Hepatocyte (in vitro differentiated cells): ENCODE results near the gene HEY2. TPM values are rescaled to one million over a fixed set of nuclear protein-coding genes. Genes with fewer than 3 reads are reported as not detected.

ENCODE experiments used
- DNase-seq: peaks from one replicate; pipeline ENCODE4 v3.0.0-alpha.2; 2016; ENCODE audit warnings: low spot score
- H2AFZ ChIP-seq: fragments of 200-600 bp; sonication (generic); 2 replicates; pipeline ENCODE4 v1.6.0; 2016; ENCODE audit warnings: antibody characterized with exemption, mild to moderate bottlenecking
- H3K27ac ChIP-seq: fragments of 200-600 bp; sonication (generic); 2 replicates; pipeline ENCODE4 v1.5.1; 2016; ENCODE audit warnings: mild to moderate bottlenecking
- H3K27me3 ChIP-seq: fragments of 200-600 bp; sonication (generic); 2 replicates; pipeline ENCODE4 v1.6.1; 2016
- H3K36me3 ChIP-seq: fragments of 200-600 bp; sonication (generic); replicated peaks from 2 replicates; pipeline ENCODE4 v1.5.1; 2016; ENCODE audit warnings: low read depth; ENCODE audit not compliant: insufficient read depth
- H3K4me1 ChIP-seq: fragments of 200-600 bp; sonication (generic); 2 replicates; pipeline ENCODE4 v1.5.1; 2016; ENCODE audit warnings: mild to moderate bottlenecking, moderate library complexity; ENCODE audit not compliant: insufficient read depth
- H3K4me2 ChIP-seq: fragments of 200-600 bp; sonication (generic); 2 replicates; pipeline ENCODE4 v1.6.0; 2016
- H3K4me3 ChIP-seq: fragments of 200-600 bp; sonication (generic); 2 replicates; pipeline ENCODE4 v1.5.1; 2016; ENCODE audit warnings: mild to moderate bottlenecking
- H3K79me2 ChIP-seq: fragments of 200-600 bp; sonication (generic); 2 replicates; pipeline ENCODE4 v1.6.0; 2017; ENCODE audit warnings: mild to moderate bottlenecking
- H3K9me2 ChIP-seq: fragments of 200-600 bp; sonication (generic); replicated peaks from 2 replicates; pipeline ENCODE4 v1.6.0; 2017; ENCODE audit warnings: mild to moderate bottlenecking; ENCODE audit not compliant: insufficient read depth
- H3K9me3 ChIP-seq: fragments of 200-600 bp; sonication (generic); 2 replicates; pipeline ENCODE4 v1.5.1; 2016; ENCODE audit warnings: low read depth, mild to moderate bottlenecking
- H4K20me1 ChIP-seq: fragments of 200-600 bp; sonication (generic); 2 replicates; pipeline ENCODE4 v1.6.0; 2016; ENCODE audit warnings: mild to moderate bottlenecking; ENCODE audit not compliant: insufficient read depth, poor library complexity, severe bottlenecking
- EZH2 ChIP-seq: fragments of 200-600 bp; sonication (generic); IDR thresholded peaks from 2 replicates; pipeline ENCODE4 v1.6.1; 2016; ENCODE audit warnings: antibody characterized with exemption, mild to moderate bottlenecking, borderline replicate concordance
- EZH2phosphoT487 ChIP-seq: fragments of 200-600 bp; sonication (generic); IDR thresholded peaks from one replicate; pipeline ENCODE4 v1.6.1; 2018; ENCODE audit warnings: antibody characterized with exemption, mild to moderate bottlenecking, low read depth, moderate library complexity; ENCODE audit not compliant: unreplicated experiment, severe bottlenecking
- WGBS: methylation state at CpG from one replicate; pipeline ENCODE4 v1.1.6; 2016; ENCODE audit warnings: low lambda C conversion rate; ENCODE audit errors: missing lambda C conversion rate; 5-methylcytosine and 5-hydroxymethylcytosine counted together
- polyA plus RNA-seq: library from polyadenylated mRNA; unstranded; fragments of >200 nt; fragmentation: Nextera tagmentation; extraction: Ambion mirVana; gene quantifications from 2 replicates; pipeline ENCODE4 v1.2.1, GENCODE V29; 2016
- total RNA-seq: library from RNA; depleted of rRNA; stranded (reverse); fragments of >200 nt; gene quantifications from 2 replicates; pipeline ENCODE4 v1.2.3, GENCODE V29; 2014
- TF ChIP-seq, protein P1 (sequence below): fragments of 200-600 bp; sonication (generic); IDR thresholded peaks from 2 replicates; pipeline ENCODE4 v1.5.1; 2016; ENCODE audit warnings: antibody characterized with exemption, mild to moderate bottlenecking; ENCODE audit not compliant: poor library complexity

The HEY2 gene
- total and polyA plus RNA-seq, 2 experiments from 2014 or later, result 0.27 to 0.47 TPM

DNA sequence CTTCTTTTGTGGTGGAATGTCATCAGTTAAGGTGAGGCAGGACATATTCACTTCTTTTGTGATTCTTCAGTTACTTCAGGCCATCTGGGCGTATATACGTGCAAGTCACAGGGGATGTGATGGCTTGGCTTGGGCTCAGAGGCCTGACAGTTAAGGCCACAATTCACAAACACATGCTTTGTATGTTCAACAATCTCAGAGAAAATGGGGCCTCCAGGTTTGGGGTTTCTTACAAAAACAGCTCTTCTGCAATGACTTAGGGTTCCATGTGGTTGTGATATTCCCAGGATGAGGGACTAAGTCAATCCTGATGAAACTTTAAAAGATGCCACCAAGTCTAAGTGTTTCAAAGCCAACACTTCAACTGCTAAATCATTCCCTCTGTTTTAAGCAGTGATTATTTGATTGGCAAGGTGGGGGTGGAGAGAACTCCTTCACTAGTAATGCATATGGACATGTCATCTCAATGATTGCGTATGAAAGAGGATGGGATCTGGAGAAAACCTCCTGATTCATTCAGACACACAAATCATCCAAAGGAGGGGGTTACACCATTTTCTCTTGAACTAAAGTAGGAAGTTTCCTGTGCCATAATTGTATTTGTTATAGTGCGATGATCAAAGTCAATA is 41.7 kb upstream of the HEY2 start:
- Histone ChIP-seq H4K20me1 (no peaks in the 10 kb centered on the region), H3K9me3 (no peaks in the 10 kb centered on the region), H3K4me2 (no peak overlapping the region), H2AFZ (no peak overlapping the region), H3K4me1 (no peaks in the 10 kb centered on the region), H3K79me2 (no peaks in the 10 kb centered on the region), H3K27me3 (no peaks in the 10 kb centered on the region), H3K27ac (no peak overlapping the region), H3K4me3 (no peak overlapping the region), H3K36me3 (no peaks in the 10 kb centered on the region), H3K9me2 (no peaks in the 10 kb centered on the region)
- no peak for DNase-seq
- 80% methylated on average over 4 of the region's 4 CpGs for WGBS
- TF ChIP-seq EZH2 (no peak), EZH2phosphoT487 (no peak)
- TF ChIP-seq, protein P1, sequence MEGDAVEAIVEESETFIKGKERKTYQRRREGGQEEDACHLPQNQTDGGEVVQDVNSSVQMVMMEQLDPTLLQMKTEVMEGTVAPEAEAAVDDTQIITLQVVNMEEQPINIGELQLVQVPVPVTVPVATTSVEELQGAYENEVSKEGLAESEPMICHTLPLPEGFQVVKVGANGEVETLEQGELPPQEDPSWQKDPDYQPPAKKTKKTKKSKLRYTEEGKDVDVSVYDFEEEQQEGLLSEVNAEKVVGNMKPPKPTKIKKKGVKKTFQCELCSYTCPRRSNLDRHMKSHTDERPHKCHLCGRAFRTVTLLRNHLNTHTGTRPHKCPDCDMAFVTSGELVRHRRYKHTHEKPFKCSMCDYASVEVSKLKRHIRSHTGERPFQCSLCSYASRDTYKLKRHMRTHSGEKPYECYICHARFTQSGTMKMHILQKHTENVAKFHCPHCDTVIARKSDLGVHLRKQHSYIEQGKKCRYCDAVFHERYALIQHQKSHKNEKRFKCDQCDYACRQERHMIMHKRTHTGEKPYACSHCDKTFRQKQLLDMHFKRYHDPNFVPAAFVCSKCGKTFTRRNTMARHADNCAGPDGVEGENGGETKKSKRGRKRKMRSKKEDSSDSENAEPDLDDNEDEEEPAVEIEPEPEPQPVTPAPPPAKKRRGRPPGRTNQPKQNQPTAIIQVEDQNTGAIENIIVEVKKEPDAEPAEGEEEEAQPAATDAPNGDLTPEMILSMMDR, result no peak

DNA sequence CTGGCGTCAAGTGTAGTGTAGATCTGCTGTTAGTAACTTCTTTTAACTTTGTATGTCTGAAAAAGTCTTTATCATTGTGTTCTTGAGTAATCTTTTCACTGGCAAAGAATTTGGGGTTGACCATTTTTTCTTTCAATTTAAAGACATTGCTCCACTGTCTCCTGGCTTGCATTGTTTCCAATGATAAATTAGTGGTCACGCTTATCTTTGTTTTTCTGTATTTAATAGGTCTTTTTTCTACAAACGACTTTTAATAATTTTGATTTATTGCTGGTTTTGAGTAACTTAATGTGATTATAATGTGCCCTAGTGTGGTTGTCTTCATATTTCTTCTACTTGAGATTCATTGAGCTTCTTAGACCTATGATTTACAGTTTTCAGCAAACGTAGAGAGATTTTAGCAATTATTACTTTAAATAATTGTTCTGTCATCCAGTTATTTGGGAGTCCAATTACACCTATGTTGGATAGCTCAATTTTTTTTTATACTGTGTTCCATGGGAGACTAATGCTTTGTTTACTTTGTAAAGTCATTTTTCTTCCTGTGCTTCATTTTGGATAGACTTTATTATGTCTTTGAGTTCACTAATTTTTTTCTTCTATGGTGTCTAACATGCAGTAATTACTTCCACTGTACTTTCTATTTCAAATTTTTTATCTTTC is 38.3 kb upstream of the HEY2 start:
- no peaks in the 10 kb centered on the region for H3K27me3 ChIP-seq
- no peak overlapping the region for H3K27ac ChIP-seq
- no peaks in the 10 kb centered on the region for H3K36me3 ChIP-seq
- H2AFZ ChIP-seq, result no peak overlapping the region
- no peaks in the 10 kb centered on the region for H3K9me3 ChIP-seq
- TF ChIP-seq, protein P1, result no peak
- TF ChIP-seq EZH2phosphoT487 (no peak), EZH2 (no peak)
- no peaks in the 10 kb centered on the region for H3K4me1 ChIP-seq
- H3K4me2 ChIP-seq, result no peak overlapping the region
- no peaks in the 10 kb centered on the region for H4K20me1 ChIP-seq
- WGBS, result 88% methylated on average over 4 of the region's 4 CpGs
- no peaks in the 10 kb centered on the region for H3K9me2 ChIP-seq
- no peak for DNase-seq
- H3K4me3 ChIP-seq, result no peak overlapping the region
- H3K79me2 ChIP-seq, result no peaks in the 10 kb centered on the region

DNA sequence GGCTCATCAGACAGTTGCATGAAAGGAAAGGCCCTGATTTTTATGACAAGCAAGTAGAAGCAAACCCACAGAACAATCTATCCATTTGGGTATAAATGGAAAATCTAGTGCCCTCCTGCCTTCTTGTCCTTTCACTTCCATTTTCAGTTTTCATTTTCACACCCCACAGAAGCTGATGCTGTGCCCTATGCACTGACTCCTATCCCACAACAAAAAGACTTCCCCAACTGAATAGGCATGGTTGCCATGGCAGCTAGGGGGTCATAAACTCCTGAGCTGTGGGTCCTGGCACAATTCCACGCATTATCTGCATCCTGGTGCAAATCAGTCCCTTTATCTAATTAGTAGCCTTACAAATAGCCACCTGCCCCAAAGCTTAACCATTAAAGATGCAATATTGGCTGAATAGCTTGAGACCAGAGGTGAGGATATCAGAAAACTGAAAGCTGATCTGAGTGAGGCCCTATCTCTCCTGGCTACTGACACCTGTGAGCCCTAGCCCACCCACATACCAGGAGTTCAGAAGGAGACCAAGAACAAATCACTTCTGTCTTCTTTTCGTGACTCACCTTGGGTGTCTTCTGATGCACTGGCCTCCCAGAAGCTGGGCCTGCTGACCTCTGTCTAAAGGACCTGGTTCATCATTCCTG is 34.9 kb upstream of the HEY2 start:
- DNase-seq, result no peak
- no peak overlapping the region for H3K4me2 ChIP-seq
- H3K79me2 ChIP-seq, result no peaks in the 10 kb centered on the region
- no peaks in the 10 kb centered on the region for H4K20me1 ChIP-seq
- TF ChIP-seq, protein P1, result no peak
- TF ChIP-seq EZH2 (no peak), EZH2phosphoT487 (no peak)
- no peaks in the 10 kb centered on the region for H3K9me2 ChIP-seq
- H3K9me3 ChIP-seq, result no peaks in the 10 kb centered on the region
- no peak overlapping the region for H3K27ac ChIP-seq
- no peak overlapping the region for H2AFZ ChIP-seq
- 78% methylated on average over 2 of the region's 2 CpGs for WGBS
- H3K4me3 ChIP-seq, result no peak overlapping the region
- H3K27me3 ChIP-seq, result no peaks in the 10 kb centered on the region
- H3K36me3 ChIP-seq, result no peaks in the 10 kb centered on the region
- H3K4me1 ChIP-seq, result no peaks in the 10 kb centered on the region
